Measurements from ENCODE around the gene ZDHHC1.
A peak's percentile ranks its signal among the peaks of the same experiment; 100 is the strongest.

The ZDHHC1 gene

DNA sequence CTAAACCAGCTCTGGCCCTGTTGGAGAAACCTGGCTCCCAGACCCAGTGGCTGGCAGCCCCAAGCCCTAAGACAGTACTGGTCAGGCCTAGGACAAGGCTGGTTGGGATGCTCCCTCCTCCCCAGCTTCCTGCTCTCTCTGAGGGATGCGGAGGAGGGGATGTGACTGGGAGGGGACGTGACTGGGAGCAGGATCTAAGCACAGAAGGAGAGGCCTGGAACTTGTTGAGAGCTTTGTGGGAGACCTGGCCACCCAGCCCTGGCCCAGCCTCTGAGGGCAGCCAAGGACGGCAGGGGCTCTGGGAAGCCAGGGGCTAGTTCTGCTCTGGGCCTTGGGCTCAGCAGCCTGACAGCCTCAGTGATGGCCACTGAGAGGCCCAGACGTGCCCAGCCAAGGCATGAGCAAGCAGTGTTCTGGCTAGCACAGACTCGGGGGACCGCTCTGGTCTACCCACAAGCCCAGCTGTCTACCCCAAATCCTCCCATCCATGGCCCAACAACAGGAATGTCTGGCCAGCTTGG is 41.9 kb upstream of the ZDHHC1 start:
- Histone ChIP-seq H3K4me3 (ENCODE audit: low read length) (no peak overlapping the region), H3K9me3 (ENCODE audit: insufficient read depth, low read depth, low read length) (no peaks in the 10 kb centered on the region), H3K36me3 (ENCODE audit: insufficient read depth, low read length) (peaks cover 6% of the 10 kb centered on the region; the same call in 1 of the 2 replicates), H3K27me3 (ENCODE audit: insufficient read depth, low read length) (no peaks in the 10 kb centered on the region), H3K27ac (ENCODE audit: low read depth, low read length) (no peak overlapping the region), H3K9ac (ENCODE audit: low read depth, low read length) (peak overlapping the region; percentile 10; the same call in 1 of the 2 replicates), H3K4me1 (ENCODE audit: insufficient read depth, low read length) (no peaks in the 10 kb centered on the region; the same call in 1 of the 2 replicates)
- 89% methylated on average over 6 of the region's 6 CpGs for WGBS

DNA sequence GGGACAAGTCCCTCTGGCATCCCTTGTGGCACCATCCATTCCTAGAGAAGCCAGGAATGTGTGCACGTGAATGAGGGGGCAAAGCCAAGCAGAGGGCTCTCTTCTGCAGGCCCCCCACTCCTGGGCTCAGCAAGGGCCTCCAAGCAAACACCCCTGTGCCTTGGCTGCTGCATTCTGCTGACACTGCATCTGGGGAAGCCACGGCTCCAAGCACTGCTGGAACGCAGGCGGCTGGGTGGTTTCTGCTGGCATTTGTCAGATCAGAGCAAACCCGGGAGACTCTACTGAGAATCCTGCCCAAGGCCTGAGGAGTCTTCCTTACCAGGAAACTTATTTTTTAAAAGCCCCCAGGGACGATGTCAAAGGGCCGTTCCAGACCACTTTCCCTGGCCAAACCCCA is 41.3 kb upstream of the ZDHHC1 start:
- H3K27me3 ChIP-seq (ENCODE audit: insufficient read depth, low read length), result no peaks in the 10 kb centered on the region
- WGBS, result 92% methylated on average over 7 of the region's 7 CpGs
- H3K9me3 ChIP-seq (ENCODE audit: insufficient read depth, low read depth, low read length), result no peaks in the 10 kb centered on the region
- no peak overlapping the region for H3K4me3 ChIP-seq (ENCODE audit: low read length)
- no peaks in the 10 kb centered on the region; the same call in 1 of the 2 replicates for H3K4me1 ChIP-seq (ENCODE audit: insufficient read depth, low read length)
- H3K36me3 ChIP-seq (ENCODE audit: insufficient read depth, low read length), result peaks cover 8% of the 10 kb centered on the region; the same call in 1 of the 2 replicates
- H3K27ac ChIP-seq (ENCODE audit: low read depth, low read length), result no peak overlapping the region
- H3K9ac ChIP-seq (ENCODE audit: low read depth, low read length), result peak overlapping the region; percentile 10; the same call in 1 of the 2 replicates

DNA sequence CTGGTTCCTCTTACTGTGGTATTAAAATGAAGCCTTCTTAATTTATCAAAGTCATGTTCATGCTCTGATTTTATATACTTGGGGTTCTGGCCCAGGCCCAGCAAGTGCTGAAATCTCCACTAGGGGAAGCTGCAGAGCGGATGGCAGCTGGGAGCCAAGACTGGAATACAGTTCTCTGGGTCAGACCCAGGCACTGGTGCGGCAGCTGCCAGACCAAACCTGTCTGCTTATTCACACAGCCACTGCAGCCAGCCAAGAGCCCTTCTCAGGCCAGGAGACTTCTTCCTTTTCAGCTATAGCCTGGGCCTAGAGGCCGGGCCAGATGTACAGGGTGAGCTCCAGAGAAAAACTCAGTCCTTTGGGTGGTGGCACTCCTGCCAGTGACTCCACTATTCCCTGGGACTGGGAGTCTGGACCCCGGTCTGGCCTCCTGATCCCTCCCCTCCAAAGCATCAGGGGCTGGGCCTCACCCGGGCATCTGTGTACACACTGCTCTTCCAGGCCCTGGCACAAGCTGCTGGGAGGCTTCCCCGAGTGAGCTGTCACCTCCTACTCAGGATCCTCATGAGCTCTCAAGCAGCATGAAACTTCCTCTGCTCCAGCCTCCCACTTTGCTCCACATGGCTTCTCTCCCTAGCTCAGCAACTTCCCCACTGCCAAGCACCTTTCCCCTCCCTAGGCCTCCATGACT is 40.3 kb upstream of the ZDHHC1 start:
- no peak overlapping the region for H3K27ac ChIP-seq (ENCODE audit: low read depth, low read length)

DNA sequence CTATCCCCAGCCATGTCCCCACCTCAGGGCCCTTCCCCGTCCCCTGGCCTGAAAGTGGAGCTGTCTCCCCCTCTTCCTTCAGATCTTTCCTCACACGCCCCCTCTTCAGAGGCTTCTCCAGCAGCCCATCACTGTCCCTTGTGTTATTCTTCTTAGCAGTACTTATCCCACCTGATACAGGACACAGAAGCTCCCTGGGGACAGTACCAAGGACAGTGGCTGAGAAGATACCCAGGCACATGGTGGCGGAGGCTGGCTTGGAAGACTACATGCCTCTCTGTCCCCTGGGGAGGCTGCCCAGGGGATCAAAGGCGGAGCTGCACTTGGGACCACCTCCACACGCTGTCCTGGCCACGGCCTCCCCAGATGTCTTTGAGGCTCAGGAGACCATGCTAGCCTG is 38.6 kb upstream of the ZDHHC1 start:
- Histone ChIP-seq H3K4me3 (ENCODE audit: low read length) (no peak overlapping the region), H3K9me3 (ENCODE audit: insufficient read depth, low read depth, low read length) (no peaks in the 10 kb centered on the region), H3K9ac (ENCODE audit: low read depth, low read length) (no peak overlapping the region), H3K27me3 (ENCODE audit: insufficient read depth, low read length) (no peaks in the 10 kb centered on the region), H3K27ac (ENCODE audit: low read depth, low read length) (no peak overlapping the region), H3K4me1 (ENCODE audit: insufficient read depth, low read length) (no peaks in the 10 kb centered on the region; the same call in 1 of the 2 replicates), H3K36me3 (ENCODE audit: insufficient read depth, low read length) (peaks cover 12% of the 10 kb centered on the region)
- 91% methylated on average over 6 of the region's 6 CpGs for WGBS

More for the DNA sequence above, 40.3 kb upstream of the ZDHHC1 start:
- Histone ChIP-seq H3K9ac (ENCODE audit: low read depth, low read length) (no peak overlapping the region), H3K4me1 (ENCODE audit: insufficient read depth, low read length) (no peaks in the 10 kb centered on the region; the same call in 1 of the 2 replicates), H3K9me3 (ENCODE audit: insufficient read depth, low read depth, low read length) (no peaks in the 10 kb centered on the region), H3K4me3 (ENCODE audit: low read length) (no peak overlapping the region), H3K27me3 (ENCODE audit: insufficient read depth, low read length) (no peaks in the 10 kb centered on the region), H3K36me3 (ENCODE audit: insufficient read depth, low read length) (peaks cover 15% of the 10 kb centered on the region)
- 89% methylated on average over 6 of the region's 6 CpGs for WGBS

DNA sequence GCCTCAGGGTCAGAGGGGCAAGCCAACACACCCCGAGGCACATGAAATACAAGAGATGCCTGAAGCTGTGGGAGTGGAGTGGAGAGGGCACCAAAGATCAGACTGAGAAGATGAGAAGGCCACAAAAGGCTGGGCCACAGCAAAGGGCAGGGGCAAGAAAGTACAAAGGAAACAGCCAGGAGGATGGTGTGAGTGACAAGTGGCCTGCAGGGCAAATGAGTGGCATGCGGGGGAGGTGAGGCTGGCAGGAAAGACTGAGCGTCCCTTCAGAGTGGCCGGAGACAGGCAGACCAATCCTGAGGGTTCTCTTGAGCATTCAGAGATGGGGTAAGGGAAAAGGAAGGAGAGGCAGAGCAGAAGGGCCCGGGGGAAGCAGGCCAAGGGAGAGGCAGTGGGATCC is 37.8 kb upstream of the ZDHHC1 start:
- no peaks in the 10 kb centered on the region; the same call in 1 of the 2 replicates for H3K4me1 ChIP-seq (ENCODE audit: insufficient read depth, low read length)
- 75% methylated on average over 5 of the region's 5 CpGs for WGBS
- no peak overlapping the region for H3K27ac ChIP-seq (ENCODE audit: low read depth, low read length)
- peaks cover 12% of the 10 kb centered on the region for H3K36me3 ChIP-seq (ENCODE audit: insufficient read depth, low read length)
- no peaks in the 10 kb centered on the region for H3K9me3 ChIP-seq (ENCODE audit: insufficient read depth, low read depth, low read length)
- no peak overlapping the region for H3K4me3 ChIP-seq (ENCODE audit: low read length)
- no peaks in the 10 kb centered on the region for H3K27me3 ChIP-seq (ENCODE audit: insufficient read depth, low read length)
- H3K9ac ChIP-seq (ENCODE audit: low read depth, low read length), result no peak overlapping the region

DNA sequence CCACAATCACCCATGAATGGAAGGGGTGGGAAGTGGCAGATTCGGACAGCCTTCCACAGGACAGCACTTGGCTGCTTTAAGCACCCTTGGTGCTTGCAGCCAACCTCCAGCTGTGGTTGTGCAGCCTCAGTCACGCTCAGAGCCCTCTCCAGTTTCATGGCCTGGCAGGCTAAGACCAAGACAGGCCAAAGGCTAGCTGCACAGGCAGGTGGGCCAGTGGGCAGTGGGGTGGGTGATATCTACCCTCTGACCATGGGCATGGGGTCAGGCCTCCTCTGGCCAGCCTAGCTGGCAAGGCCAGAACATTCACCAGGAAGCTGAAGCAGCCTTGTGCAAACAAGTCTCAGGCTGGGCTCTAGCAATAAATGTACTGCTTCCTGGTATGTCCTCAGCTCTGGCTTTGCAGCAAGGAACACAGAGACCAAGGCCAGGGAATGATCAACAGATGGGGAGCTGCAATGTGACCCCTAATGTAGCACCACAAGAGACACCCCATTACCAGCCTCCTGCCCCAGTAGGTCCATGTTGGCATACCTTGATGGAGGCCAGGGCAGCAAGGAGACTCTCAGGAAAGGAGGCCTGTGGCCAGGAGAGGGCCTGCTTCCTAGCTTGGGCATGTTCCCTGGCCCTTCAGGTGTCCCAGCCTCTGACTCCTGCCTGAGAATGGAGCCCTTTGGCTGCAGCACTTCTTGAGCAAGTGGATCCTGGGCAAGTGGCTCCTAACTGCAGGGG is 35.6 kb upstream of the ZDHHC1 start:
- 91% methylated on average over 2 of the region's 2 CpGs for WGBS

DNA sequence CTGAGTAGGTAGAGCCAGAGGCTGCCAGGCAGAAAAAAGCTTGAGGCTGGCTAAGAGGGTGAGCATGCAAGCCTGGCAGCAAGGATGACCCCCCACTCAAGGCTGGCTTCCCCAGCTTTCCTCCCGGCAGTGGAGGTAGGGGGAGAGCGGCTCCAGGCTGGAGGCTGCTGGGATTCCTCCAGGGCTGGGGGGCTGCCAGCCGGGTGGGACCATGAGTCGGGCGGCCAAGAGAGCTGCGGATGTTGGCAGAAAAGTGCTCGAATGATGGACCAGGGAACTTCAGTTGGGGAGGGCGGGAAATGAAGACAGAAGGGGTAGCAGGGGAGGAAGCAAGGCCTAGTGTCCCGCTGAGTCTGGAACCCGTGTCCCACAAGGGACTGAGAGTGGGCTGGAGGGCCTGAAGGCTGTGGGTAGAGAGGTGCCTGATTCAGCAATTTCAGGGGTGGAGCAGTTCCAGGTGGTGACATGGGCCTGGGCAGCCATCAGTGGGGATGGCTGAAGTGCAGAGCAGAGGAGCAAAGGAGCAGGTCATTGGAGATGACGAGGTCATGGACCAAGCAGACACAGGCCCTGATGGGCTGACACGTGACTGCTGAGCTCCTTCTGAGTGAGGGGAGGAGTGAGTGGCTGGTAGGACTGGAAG is 34.9 kb upstream of the ZDHHC1 start:
- Histone ChIP-seq H3K36me3 (ENCODE audit: insufficient read depth, low read length) (peaks cover 12% of the 10 kb centered on the region), H3K4me1 (ENCODE audit: insufficient read depth, low read length) (no peaks in the 10 kb centered on the region; the same call in 1 of the 2 replicates), H3K27me3 (ENCODE audit: insufficient read depth, low read length) (no peaks in the 10 kb centered on the region), H3K9me3 (ENCODE audit: insufficient read depth, low read depth, low read length) (no peaks in the 10 kb centered on the region), H3K4me3 (ENCODE audit: low read length) (no peak overlapping the region), H3K9ac (ENCODE audit: low read depth, low read length) (no peak overlapping the region), H3K27ac (ENCODE audit: low read depth, low read length) (no peak overlapping the region)
- 96% methylated on average over 12 of the region's 12 CpGs for WGBS

More for the DNA sequence above, 35.6 kb upstream of the ZDHHC1 start:
- Histone ChIP-seq H3K27me3 (ENCODE audit: insufficient read depth, low read length) (no peaks in the 10 kb centered on the region), H3K9ac (ENCODE audit: low read depth, low read length) (no peak overlapping the region), H3K4me1 (ENCODE audit: insufficient read depth, low read length) (no peaks in the 10 kb centered on the region; the same call in 1 of the 2 replicates), H3K27ac (ENCODE audit: low read depth, low read length) (no peak overlapping the region), H3K9me3 (ENCODE audit: insufficient read depth, low read depth, low read length) (no peaks in the 10 kb centered on the region), H3K4me3 (ENCODE audit: low read length) (no peak overlapping the region), H3K36me3 (ENCODE audit: insufficient read depth, low read length) (peaks cover 12% of the 10 kb centered on the region)

DNA sequence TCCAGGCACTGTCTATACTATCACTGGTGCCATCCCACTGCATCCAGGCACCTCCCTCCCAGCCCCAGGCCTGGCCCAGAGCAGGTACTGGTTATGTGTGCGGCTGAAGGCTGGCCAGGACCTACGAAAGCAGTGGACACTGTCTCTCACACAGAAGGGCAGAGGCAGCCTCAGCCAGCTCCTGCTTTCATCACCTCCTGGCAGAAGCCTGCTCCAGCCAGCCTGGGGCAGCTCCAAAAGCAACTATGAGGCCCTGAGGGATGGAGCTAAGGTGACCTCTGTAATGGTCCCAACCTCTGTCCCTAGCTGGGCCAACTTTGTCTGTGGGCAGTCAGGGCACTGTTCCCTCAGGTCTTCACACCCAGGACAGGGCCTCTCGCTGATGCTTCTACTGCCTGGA is 33.5 kb upstream of the ZDHHC1 start:
- WGBS, result 97% methylated on average over 3 of the region's 3 CpGs
- Histone ChIP-seq H3K27ac (ENCODE audit: low read depth, low read length) (no peak overlapping the region), H3K27me3 (ENCODE audit: insufficient read depth, low read length) (no peaks in the 10 kb centered on the region), H3K9ac (ENCODE audit: low read depth, low read length) (no peak overlapping the region), H3K36me3 (ENCODE audit: insufficient read depth, low read length) (peaks cover 12% of the 10 kb centered on the region), H3K4me1 (ENCODE audit: insufficient read depth, low read length) (no peaks in the 10 kb centered on the region; the same call in 1 of the 2 replicates), H3K4me3 (ENCODE audit: low read length) (no peak overlapping the region), H3K9me3 (ENCODE audit: insufficient read depth, low read depth, low read length) (no peaks in the 10 kb centered on the region)

DNA sequence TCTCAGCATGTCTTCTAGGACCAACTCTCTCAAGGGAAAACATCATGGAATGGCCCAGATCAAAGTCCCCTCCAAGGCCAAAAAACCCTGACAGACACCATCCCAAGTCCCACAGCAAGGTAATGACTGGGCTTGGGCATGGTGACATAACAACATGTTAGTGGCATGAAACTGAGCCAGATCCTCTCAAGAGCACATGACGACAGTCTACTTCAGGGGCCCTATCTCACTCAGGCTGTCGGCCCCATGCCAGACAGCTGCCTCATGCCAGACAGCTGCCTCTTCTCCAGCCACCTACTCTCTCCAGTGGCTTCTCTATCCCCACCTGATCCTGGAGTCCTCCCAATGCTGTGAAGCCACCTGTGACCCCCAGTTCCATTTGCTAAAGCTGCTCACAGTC is 33.1 kb upstream of the ZDHHC1 start:
- Histone ChIP-seq H3K9ac (ENCODE audit: low read depth, low read length) (no peak overlapping the region), H3K27me3 (ENCODE audit: insufficient read depth, low read length) (no peaks in the 10 kb centered on the region), H3K36me3 (ENCODE audit: insufficient read depth, low read length) (peaks cover 12% of the 10 kb centered on the region), H3K27ac (ENCODE audit: low read depth, low read length) (no peak overlapping the region), H3K4me1 (ENCODE audit: insufficient read depth, low read length) (no peaks in the 10 kb centered on the region; the same call in 1 of the 2 replicates), H3K9me3 (ENCODE audit: insufficient read depth, low read depth, low read length) (no peaks in the 10 kb centered on the region), H3K4me3 (ENCODE audit: low read length) (no peak overlapping the region)
- 96% methylated on average over 2 of the region's 2 CpGs for WGBS

DNA sequence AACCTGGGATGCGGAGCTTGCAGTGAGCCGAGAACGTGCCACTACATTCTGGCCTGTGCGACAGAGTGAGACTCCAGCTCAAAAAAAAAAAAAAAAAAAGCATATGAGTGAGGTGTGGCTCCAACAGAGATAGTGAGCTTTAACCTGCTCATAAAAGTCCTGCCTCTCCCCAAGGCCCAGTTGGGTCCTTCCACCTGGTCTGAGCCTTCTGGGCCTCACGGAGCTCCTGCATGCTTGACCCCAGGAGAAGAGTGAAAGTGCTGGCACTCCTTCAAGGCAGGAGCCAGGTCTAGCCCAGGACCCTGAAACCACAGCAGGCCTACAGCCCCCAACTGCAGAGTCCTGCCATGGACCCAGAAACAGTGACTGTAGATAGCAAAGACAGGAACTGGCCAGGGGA is 32.3 kb upstream of the ZDHHC1 start:
- 94% methylated on average over 5 of the region's 5 CpGs for WGBS
- H3K4me3 ChIP-seq (ENCODE audit: low read length), result no peak overlapping the region

More for the DNA sequence above, 32.3 kb upstream of the ZDHHC1 start:
- Histone ChIP-seq H3K9me3 (ENCODE audit: insufficient read depth, low read depth, low read length) (no peaks in the 10 kb centered on the region), H3K27me3 (ENCODE audit: insufficient read depth, low read length) (no peaks in the 10 kb centered on the region), H3K36me3 (ENCODE audit: insufficient read depth, low read length) (peaks cover 12% of the 10 kb centered on the region), H3K27ac (ENCODE audit: low read depth, low read length) (no peak overlapping the region), H3K4me1 (ENCODE audit: insufficient read depth, low read length) (no peaks in the 10 kb centered on the region), H3K9ac (ENCODE audit: low read depth, low read length) (no peak overlapping the region)

Data from HUES64 (cell line).